HG03520 (cell line): Measurements from ENCODE around the gene NCOA5.

Experiments used
- ATAC-seq: cut with Tn5 transposase; IDR thresholded peaks from one replicate; pipeline ENCODE4 v1.9.1; 2021; ENCODE audit warnings: mild to moderate bottlenecking, moderate library complexity; ENCODE audit not compliant: unreplicated experiment

The NCOA5 gene

GRCh38 chr20:46044896-46045295 lies 44.9 kb downstream of the NCOA5 start:
- ATAC-seq: no peak

- no peak for ATAC-seq
Observed at GRCh38 chr20:46043556-46043955, 46.2 kb downstream of the NCOA5 start.

- no peak for ATAC-seq
Observed at GRCh38 chr20:46040902-46041535, 48.7 kb downstream of the NCOA5 start.

GRCh38 chr20:46037036-46037435 lies 52.7 kb downstream of the NCOA5 start:
- ATAC-seq: no peak

GRCh38 chr20:46036370-46036769 lies 53.4 kb downstream of the NCOA5 start:
- no peak for ATAC-seq

GRCh38 chr20:46035713-46036112 lies 54.0 kb downstream of the NCOA5 start:
- ATAC-seq: no peak

GRCh38 chr20:46035253-46035652 lies 54.5 kb downstream of the NCOA5 start:
- ATAC-seq: no peak

- ATAC-seq: no peak
Observed at GRCh38 chr20:46034039-46034438, 55.7 kb downstream of the NCOA5 start.

- no peak for ATAC-seq
Observed at GRCh38 chr20:46031701-46032254, 58.0 kb downstream of the NCOA5 start.

GRCh38 chr20:46031014-46031569 lies 58.7 kb downstream of the NCOA5 start:
- ATAC-seq: no peak

GRCh38 chr20:46030284-46031013 lies 59.3 kb downstream of the NCOA5 start:
- no peak for ATAC-seq

- no peak for ATAC-seq
Observed at GRCh38 chr20:46028772-46029371, 60.9 kb downstream of the NCOA5 start, which contains the start of gene SLC12A5. TSS of gene SLC12A5 (plus strand) at chr20:46029215. CDS start at chr20:46029345, 130 bp downstream.

GRCh38 chr20:46028110-46028509 lies 61.7 kb downstream of the NCOA5 start:
- no peak for ATAC-seq

GRCh38 chr20:46027245-46027853 lies 62.4 kb downstream of the NCOA5 start:
- no peak for ATAC-seq

- ATAC-seq: no peak
Observed at GRCh38 chr20:46025376-46025783, 64.4 kb downstream of the NCOA5 start.

GRCh38 chr20:46023999-46024398 lies 65.8 kb downstream of the NCOA5 start:
- ATAC-seq: no peak

- ATAC-seq: no peak
Observed at GRCh38 chr20:46023148-46023484, 66.6 kb downstream of the NCOA5 start.

- no peak for ATAC-seq
Observed at GRCh38 chr20:46022411-46023147, 67.2 kb downstream of the NCOA5 start.

GRCh38 chr20:46021361-46022359 lies 68.1 kb downstream of the NCOA5 start:
- ATAC-seq: no peak
